Glomerular visceral epithelial cell (primary cell): ENCODE results near the gene SPRR1A.
"Not testable (repeated sequence)": the region's sequence is repeated elsewhere in the genome, so short reads cannot be mapped to it uniquely, and the experiment has no call there.

Experiments used
- DNase-seq: peaks from one replicate; pipeline ENCODE4 v3.0.0-alpha.2; 2016; ENCODE audit errors: extremely low spot score

SPRR1A gene

DNA sequence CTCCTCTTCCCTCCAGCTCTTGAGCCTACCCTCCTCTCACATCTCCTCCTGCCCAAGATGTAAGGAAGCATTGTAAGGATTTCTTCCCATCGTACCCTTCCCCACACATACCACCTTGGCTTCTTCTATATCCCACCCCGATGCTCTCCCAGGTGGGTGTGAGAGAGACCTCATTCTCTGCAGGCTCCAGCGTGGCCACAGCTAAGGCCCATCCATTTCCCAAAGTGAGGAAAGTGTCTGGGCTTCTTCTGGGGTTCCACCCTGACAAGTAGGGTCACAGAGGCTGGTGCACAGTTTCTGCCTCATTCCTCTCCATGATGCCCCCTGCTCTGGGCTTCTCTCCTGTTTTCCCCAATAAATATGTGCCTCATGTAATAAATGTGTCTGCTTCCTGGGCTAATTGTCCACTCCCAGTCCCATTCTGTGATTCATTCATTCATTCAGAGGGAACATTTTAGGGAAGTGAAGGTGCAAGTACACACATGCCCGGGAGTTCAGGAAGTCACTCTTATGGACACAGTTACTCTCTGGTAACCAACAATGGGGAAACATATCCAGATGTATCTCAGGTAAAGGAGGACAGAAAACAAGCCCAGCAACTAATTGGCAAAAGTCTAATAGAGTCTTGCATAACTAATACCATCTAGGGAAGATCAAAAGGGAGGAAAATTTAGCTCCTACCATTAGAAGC is 11.5 kb upstream of the SPRR1A start:
- no peak for DNase-seq

DNA sequence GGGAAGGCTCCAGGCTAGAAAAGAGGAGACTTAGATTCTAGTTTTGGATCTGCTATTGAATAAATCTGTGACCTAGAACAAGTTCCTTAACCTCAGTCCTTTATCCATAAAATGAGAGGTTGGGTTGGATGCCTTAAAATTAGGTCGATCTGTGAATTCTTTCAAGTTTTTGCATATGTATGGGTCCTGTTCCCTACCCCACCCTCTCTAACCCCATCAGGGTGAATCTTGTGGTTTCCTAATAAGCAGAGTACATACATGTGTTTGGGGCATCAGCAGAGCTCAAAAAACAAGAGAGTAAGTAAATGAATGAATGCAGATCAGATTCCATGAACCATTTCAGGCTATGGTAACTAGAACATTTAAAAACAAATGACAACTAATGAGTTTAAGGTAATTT is 7.2 kb upstream of the SPRR1A start:
- no peak for DNase-seq

DNA sequence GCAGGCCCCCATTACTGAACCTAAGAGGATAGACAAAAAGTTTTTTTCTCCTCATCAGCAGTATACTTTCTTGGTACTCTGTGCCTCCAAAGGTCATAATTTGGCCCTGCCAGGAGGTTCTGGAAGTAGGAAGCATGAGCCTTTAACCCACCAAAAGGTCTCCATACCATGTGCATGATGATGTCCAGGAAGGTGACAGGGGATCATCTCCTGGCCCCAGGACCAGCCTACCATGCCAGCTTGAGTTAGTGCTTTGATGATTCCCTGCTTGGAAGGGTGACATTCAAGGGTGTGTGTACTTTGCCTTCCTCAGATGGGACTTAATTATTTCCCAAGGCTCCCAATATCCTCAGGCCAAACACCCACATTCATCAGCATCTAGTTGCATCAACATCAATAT is 6.3 kb upstream of the SPRR1A start:
- no peak for DNase-seq

DNA sequence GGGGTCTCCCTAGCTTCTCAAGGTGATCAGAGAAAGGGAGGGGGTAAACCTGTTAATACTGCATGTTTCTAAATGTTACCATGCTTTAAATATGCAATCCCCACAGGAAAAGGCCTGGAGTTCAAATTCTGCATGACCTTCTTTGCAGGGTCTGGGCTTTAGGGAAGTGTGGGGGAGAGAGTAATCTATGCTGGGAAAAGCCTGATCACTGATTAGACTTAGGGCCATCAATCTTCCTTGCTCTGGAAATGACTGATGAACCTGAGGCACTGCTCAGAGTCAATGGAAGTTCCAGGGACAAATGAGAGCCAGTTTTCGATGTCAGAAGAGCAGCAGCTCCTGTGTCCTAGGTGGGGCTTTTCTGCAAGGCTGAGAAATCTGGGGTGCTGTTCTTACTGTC is 3.2 kb upstream of the SPRR1A start:
- no peak for DNase-seq

DNA sequence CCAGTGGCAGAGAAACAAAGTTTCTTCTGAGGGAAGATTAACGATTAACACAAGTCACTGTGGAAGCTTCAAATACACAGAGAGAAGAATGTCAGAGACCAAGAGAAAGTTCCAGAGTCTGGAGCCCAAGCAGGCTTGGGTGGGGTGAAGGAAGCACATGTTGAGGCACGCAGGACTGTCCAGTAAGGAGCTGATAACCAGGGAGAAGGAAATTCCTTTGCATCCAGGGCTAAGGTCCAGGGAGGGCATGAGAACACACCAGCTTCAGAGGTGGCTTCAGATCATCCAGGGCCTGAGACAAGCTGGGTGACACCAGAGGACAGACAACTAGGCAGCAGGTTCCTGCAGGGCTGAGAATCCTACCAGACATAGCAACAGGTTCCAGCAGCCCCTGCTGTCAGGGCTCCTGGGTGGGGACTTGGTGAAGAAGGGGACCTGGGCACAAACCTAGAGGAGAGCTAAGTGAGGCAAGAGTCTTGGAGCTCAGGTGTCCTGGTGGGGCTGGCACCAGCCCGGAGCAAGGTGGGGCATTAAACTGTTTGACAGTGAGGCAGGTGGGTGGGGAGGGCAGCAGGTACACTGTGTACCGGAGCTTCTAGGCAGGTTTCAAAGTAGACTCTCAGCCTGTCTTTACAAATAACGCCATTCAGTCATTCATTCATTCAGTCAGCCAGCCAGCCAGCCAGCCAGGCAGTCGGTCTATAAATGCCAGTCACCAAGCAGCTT is 2.6 kb upstream of the SPRR1A start:
- DNase-seq, result no peak

DNA sequence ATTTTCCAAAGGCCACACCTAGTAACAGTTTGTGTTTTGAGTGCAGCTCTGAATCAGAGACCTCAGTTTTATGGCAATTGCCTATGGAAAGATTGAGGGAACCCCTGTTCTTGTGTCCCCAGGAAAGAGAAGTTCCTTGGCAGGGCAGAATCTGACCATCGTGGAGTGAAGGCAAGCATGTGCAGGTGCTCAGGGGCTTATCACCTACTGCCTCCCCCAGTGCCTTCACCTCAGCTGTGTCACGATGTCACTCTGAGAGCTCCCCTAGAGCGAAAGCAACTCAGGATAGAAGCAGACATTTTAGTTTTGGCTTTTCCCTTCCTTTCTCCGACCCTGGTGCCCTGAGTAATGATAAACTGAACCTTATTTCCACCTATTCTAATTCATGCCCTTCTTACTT is 1.8 kb upstream of the SPRR1A start:
- DNase-seq, result no peak

DNA sequence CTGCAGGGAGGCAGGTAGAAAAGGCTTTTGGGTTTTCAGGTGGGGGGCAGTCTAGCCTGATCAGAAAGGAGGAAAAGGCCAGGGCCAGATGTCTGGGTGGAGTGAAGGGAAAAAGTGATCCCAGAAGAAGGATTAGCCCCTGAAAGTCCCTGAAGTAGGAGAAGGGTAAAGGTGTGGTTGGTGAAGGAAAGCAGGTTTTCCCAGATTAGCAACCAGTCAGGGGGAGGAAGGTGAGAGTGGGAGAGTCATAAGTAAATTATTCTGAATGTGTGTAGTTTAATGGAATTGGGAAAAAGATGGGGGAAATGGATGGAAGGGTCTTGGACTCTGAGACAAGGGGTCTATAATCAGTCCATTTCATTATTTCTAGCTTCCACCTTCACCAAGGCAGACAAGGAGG is 647 bp upstream of the SPRR1A start:
- DNase-seq, result no peak

DNA sequence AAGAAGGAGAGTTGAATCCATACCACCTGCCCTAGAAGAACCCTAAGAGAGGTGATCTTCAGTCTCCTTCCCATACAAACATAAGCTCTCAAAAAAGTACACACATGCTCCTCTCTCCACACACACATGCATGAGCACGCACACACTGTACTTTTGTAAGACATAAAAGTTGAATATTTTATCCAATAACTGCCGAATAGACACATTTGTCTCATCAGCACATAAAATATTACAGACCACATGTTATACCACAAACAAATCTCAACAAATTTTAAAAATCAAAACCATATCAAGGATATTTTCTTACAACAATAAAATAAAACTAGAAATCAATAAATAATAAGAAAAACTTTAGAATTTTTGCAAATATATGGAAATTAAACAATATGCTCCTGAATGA is 2.7 kb downstream of the SPRR1A start:
- no peak for DNase-seq

DNA sequence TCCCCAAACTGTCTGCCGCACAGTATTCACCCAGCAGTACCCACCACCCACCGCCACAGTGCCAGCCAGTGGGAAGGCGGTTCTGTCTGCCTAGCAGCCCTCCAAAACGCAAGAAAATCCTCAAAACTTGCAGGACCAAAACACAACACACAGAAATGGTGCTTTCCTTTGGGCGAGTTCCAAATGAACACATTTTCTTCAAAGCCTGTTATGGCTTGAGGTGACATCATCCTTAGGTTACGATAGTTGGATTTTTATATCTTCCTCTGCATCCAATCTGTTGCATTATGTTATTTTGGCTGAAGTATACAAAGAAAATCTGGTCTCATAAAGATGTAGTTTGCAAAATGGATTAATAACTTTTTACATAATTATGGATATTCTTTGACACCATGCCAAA is 9.3 kb downstream of the SPRR1A start:
- no peak for DNase-seq

DNA sequence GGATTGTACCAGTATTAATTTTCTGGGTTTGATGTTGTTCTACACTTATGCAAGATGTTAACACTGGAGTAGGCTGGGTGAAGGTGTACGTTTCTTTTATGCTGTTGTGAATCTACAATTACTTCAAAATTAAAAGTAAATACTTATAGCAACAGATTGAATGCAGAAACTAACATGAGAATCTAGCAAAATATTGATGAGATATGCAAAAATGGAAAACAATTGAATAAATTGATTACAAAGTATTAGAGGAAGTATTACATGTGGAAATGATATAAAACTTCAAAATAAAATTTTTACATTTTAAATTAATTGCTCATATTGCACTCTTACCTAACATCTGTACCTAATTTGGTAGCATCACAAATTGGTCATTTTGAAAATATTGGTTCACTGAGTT is 12.0 kb downstream of the SPRR1A start:
- DNase-seq, result no peak

DNA sequence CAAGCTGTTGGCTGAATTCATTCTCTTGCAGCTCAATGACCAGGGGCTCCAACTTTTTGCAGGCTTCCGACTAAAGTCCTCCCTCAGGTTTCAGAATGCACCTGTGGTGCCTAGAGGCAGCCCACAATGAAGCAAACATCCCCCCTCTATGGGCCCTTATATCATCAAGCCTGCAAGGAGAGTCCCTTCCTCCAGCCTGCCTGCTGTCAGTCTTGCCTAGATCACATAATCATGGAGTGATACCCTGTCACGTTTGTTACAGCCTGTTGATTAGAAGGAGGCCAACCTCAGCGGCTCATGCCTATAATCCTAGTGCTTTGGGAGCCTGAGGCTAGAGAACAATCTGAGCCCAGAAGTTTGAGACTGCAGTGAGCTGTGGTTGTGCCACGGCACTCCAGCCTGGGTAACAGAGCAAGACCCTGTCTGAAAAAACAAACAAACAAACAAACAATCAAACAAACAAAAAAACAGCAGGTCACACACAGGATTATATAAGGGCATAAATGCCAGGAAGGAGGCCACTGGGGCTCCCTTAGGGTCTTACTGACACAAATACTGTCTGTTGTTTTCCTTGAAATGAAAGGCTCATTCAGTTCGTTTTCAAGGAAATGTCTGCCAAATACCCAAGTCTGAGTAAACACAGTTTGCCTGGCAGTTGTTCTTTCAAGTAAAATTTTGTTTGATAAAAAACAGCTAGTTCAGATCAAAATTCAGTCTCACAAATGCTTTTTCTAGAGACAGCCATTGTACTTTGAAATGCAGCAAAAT is 12.9 kb downstream of the SPRR1A start:
- no peak for DNase-seq

DNA sequence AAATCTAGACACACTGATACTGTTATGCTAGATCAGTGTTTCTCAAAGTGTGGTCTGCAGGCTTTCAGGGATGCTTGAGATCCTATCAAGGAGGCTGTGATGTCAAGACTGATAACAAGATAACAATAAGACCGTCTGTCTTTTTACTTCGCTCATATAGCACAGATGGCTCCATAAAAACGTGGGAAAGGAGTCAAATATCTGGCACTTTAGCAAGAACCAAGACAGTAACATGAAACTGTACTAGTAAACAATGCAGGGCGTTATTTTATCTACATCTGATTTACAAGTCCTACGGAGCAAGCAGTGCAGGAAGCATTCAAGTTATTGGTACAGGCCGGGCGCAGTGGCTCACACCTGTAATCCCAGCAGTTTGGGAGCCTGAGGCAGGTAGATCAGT is 14.0 kb downstream of the SPRR1A start:
- no peak for DNase-seq

DNA sequence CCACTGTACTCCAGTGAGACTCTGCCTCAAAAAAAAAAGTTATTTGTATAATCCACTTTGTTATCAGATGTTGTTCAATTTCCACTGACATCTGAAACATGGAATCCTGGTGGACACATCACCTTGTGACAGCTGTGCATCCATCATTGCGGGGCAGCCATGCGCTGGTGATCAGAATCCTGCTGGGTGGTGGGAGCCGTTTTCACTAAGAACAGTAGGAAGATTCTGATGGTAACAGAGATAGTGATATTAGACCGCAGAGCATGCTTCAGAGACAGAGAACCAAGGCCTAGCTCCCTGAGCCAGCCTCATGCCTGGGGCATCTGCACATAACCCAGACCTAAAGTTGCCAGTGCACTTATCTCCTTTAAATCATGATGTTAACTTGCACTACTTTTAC is 14.6 kb downstream of the SPRR1A start:
- no peak for DNase-seq

DNA sequence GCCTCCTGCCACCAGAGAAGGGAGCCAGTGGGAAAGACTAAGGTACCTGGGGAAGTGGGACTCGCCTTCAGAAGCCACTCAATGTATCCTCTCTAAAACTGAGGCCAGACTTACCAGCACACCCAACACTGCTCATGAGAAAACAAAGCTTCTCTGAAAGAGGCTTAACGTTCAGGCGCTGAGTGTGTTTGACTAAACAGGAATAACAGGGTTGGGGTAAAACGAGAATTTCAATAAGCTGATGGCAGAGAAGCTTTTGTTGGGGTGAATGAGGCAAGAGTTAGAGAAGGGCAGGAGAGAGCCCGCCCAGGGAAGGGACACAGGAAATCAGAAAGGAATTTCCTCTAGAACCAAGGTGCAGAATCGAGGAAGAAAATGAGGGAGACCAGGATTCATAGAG is 15.9 kb downstream of the SPRR1A start:
- DNase-seq, result no peak

DNA sequence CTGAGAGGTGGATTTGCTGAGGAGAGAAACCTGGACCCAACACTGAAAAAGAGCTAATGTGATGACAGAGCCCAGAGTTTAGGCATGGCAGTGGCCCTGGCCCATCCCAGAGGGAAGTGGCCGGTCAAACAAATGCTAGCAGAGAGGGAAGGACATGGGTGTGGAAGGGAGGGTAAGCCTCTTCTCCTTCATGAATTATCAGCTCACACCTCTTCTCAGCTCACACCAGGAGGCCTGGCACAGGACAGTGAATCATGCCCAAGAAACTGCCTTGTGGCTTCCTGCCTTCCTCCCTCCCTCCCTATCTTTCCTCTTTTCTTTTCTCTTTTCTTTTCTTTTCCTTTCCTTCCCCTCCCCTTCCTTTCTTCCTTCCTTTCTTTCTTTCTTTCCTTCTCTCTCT is 16.4 kb downstream of the SPRR1A start:
- DNase-seq, result no peak

DNA sequence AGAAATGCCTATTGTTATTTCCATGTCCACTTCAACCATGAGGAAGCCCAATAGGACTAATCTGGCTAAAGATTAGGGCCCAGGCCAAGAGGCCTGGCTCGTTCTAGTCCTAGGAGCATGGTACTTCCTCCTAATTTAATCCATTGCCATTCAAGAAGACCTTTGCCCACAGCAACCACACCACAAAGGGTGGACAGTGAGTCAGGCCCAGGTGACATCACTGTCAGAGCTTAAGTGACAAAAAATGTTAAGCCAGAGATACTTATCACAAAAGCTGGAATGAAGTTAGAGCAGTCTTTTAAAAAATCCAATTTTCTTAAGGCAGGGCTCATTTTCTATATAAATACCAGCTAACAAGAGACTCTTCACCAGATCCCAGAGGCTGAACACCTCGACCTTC is 17.5 kb downstream of the SPRR1A start, which contains the start of gene SPRR3:
Gene SPRR3, plus strand, starts transcription at position 368 of the 400 bp plus-strand sequence. CDS start 1,272 bp downstream, outside the sequence.
- DNase-seq, result no peak

DNA sequence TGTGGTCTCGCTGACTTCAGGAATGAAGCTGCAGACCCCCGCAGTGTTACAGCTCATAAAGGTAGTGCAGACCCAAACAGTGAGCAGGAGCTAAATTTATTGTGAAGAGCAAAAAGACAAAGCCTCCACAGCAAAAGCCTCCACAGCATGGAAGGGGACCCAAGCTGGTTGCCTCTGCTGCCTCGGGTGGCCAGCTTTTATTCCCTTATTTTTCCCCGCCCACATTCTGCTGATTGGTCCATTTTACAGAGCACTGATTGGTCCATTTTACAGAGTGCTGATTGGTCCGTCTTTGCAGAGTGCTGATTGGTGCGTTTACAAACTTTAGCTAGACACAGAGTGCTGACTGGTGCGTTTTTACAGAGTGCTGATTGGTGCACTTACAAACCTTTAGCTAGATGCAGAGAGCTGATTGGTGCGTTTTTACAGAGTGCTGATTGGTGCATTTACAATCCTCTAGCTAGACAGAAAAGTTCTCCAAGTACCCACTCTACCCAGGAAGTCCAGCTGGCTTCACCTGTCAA is 27.4 kb downstream of the SPRR1A start:
- DNase-seq, result not testable (repeated sequence)

DNA sequence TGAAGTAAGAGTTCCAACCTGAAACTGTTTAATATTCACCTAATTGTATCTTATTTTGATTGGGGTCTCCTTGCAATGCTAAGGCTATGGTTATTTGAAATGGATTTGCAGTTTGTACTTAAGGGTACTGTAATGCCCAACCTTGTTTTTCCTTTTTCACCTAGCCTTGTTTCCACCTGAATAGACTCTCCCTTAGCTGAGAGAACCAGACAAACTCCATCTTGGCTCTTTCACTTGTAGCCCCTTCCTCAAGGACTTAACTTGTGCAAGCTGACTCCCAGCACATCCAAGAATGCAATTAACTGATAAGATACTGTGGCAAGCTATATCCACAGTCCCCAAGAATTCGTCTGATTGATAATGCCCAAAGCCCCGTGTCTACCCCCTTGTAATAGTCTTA is 37.9 kb downstream of the SPRR1A start:
- not testable (repeated sequence) for DNase-seq

DNA sequence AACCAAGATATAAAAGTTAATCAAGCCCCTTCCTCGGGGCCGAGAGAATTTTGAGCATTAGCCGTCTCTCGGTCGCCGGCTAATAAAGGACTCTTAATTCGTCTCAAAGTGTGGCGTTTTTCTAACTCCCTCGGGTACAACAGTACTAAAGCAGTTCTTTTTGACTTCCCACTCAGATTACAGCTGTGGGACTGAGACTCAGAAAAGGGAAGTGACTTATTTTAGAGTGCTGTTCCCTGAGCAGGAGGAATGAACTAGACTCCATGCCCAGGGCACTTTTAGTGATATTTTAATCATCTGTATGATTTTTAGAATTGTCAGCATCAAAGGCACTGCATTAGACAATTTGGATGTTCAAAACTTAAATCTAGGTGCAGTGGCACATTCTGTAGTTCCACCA is 38.5 kb downstream of the SPRR1A start:
- not testable (repeated sequence) for DNase-seq

DNA sequence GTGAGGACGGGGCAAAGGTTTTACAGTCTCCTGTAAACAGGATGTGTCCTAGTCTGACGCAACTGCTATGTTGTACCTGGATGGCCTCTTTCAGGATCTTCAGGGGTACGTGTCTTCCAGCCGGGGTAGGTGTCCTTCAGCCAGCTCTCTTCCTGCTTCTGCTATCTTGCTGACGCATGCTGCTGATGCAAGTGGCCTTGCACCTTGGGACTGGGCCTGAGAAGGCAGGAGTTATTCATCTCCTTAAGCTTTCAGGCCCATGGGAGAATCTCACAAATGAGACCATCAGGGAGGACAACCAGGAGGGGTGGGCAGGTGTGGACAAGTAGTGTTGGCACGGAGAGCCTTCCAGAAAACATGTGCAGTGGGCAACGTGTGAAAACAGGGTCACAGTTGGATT is 39.2 kb downstream of the SPRR1A start:
- no peak for DNase-seq

DNA sequence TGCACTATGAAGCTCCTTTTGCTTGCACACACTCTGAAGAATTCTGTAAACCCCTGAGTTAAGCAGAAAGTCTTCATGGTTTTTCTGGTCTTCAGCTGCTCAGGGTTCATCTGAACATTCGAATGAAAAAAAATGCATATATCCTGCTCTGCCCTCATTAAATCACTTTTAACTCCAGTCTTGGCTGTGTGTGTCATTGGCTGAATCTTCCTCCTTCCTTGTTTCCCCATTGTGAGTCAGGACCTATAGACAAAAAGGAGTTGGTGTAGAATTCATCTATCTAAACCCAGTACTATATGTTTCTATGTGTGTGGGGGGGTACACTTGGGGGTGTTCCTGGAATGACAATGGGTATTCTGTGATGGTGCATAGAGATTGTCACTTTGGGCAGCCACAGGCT is 40.5 kb downstream of the SPRR1A start:
- DNase-seq, result no peak

DNA sequence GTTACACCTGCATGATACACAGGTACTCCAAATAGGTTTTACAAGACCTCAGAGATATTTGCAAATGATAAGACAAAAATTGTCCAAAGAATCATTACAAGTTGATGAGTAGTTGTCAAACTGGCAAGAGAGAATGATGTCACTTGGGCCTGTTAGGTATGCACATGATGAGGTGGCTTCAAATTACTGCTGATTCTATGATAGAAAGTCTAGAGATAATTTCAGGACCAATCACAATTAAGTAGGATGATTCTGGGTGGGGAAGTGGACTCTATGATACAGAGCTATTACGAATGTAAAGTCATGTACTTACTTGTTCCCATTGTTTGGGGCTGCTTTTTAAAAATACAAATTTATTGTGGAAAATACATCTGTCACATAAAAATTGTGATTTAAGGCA is 41.9 kb downstream of the SPRR1A start:
- no peak for DNase-seq

DNA sequence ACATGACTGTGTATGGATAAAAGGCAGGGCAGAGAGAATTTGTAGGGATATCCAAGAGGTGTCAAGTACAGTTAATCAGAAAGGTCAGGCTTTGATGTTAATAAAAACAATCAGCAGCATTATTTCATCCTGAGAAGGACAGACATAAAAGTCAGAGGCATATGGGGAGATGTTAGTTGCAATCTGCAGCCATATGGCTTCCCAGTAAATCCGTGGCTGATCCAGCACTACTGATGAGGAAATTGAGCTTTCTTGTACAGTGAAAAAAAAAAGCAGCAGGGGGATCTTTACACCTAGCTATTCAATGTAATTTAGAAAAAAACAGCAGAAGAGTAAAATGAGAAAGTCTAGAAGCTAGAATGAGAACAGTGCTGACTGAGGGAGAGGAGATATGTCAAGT is 44.9 kb downstream of the SPRR1A start:
- no peak for DNase-seq
